ENCODE measurements around the gene TRIM5.

The TRIM5 gene

DNA sequence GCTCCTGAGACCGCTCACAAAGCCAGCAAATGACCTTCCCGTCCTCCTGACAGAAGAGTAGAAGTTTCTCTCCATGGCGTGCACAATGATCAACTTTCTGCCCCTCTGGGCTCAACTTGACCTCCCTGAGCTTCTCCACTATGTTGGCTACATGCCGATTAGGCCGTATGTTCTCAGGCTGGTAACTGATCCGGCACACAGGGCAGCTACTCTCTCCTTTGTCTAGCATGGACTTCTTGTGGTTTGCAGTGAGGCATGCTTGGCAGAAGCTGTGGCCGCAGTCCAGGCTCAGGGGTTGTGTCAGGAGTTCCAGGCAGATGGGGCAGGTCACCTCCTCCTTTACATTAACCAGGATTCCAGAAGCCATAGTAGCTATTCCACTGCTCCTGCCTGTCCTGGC, 5.1 kb downstream of the TRIM5 start:
- Mint-ChIP-seq H3K27me3 (ENCODE audit: low read depth) (no peaks in the 10 kb centered on the region), H3K4me3 (no peak overlapping the region), H3K36me3 (ENCODE audit: low read depth) (peaks cover 76% of the 10 kb centered on the region), H3K27ac (no peak overlapping the region), H3K9me3 (peaks cover 16% of the 10 kb centered on the region), H3K4me1 (peaks cover 14% of the 10 kb centered on the region)
- TF ChIP-seq CTCF (IDR thresholded peaks at IDR 0.05; ENCODE audit: unreplicated experiment in 3 of 3): no peak

DNA sequence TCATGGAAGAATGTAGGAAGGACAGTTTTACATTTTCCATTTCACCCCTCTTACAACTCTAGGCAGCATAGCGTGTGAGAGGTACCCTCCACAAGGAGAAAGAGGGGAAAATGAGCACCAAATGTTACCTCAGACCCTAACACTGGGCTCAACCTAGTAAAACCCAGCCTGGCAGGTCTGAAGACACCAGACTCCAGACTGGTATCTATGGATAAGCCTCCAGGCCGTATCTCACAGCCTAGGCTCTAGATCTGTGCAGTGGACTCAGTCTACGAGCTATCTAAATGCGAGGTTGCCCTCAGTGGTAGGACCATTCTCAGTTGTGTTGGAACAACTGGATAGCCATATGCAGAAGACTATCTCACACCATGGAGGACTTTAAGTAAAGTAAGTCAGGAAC, 10.5 kb downstream of the TRIM5 start:
- no peak for TF ChIP-seq CTCF (IDR thresholded peaks at IDR 0.05; ENCODE audit: unreplicated experiment in 3 of 3)
- peaks cover 18% of the 10 kb centered on the region for H3K9me3 Mint-ChIP-seq
- peaks cover 80% of the 10 kb centered on the region for H3K36me3 Mint-ChIP-seq (ENCODE audit: low read depth)
- H3K4me3 Mint-ChIP-seq: no peak overlapping the region
- H3K27me3 Mint-ChIP-seq (ENCODE audit: low read depth): no peaks in the 10 kb centered on the region
- no peaks in the 10 kb centered on the region for H3K4me1 Mint-ChIP-seq
- no peak overlapping the region for H3K27ac Mint-ChIP-seq

- no peaks in the 10 kb centered on the region for H3K4me1 Mint-ChIP-seq
- no peak overlapping the region for H3K27ac Mint-ChIP-seq
- TF ChIP-seq CTCF (IDR thresholded peaks at IDR 0.05; ENCODE audit: unreplicated experiment in 3 of 3): no peak
- peaks cover 12% of the 10 kb centered on the region for H3K9me3 Mint-ChIP-seq
- H3K36me3 Mint-ChIP-seq (ENCODE audit: low read depth): peaks cover 76% of the 10 kb centered on the region
- H3K27me3 Mint-ChIP-seq (ENCODE audit: low read depth): no peaks in the 10 kb centered on the region
- H3K4me3 Mint-ChIP-seq: no peak overlapping the region
Measured at GRCh38 chr11:5671831-5672230, 13.0 kb downstream of the TRIM5 start.

GRCh38 chr11:5666402-5666793, 18.5 kb downstream of the TRIM5 start:
- H3K9me3 Mint-ChIP-seq: no peaks in the 10 kb centered on the region
- no peak for TF ChIP-seq CTCF (IDR thresholded peaks at IDR 0.05; ENCODE audit: unreplicated experiment in 3 of 3)
- peaks cover 75% of the 10 kb centered on the region for H3K36me3 Mint-ChIP-seq (ENCODE audit: low read depth)
- H3K4me3 Mint-ChIP-seq: no peak overlapping the region
- H3K27me3 Mint-ChIP-seq (ENCODE audit: low read depth): no peaks in the 10 kb centered on the region
- H3K4me1 Mint-ChIP-seq: no peaks in the 10 kb centered on the region
- no peak overlapping the region for H3K27ac Mint-ChIP-seq

DNA sequence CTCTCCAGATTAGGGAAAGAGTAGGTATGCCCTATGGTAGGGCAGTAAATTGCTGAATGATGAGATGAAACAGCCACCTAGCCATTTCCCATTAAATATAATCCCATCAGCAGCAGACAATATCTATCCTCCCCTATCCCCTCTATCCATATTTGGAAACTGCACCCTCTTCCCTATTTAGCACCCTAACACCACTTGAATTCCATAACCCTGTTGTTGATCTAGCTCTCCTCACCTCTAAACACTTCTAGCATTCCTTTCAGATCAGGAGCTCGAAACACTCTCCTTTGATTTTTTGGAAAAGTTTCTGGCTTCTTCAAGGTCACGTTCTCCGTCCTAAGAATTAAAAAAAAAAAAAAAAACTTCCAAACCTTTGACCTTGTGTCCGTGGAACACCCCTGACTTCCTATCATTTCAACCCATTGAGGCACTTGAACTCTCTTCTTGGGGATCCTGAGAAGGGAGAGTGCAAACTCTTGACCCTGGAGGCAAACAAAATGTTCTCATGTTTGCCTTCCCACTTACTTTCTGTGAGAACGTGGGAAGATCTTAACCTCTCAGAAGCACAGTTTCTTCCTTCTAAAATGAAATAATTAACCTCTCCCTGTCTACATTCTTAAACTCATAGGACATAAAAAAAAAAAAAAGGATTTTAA, 19.0 kb downstream of the TRIM5 start:
- no peaks in the 10 kb centered on the region for H3K9me3 Mint-ChIP-seq
- no peak for TF ChIP-seq CTCF (IDR thresholded peaks at IDR 0.05; ENCODE audit: unreplicated experiment in 3 of 3)
- no peaks in the 10 kb centered on the region for H3K4me1 Mint-ChIP-seq
- peaks cover 72% of the 10 kb centered on the region for H3K36me3 Mint-ChIP-seq (ENCODE audit: low read depth)
- H3K27ac Mint-ChIP-seq: no peak overlapping the region
- H3K4me3 Mint-ChIP-seq: no peak overlapping the region
- no peaks in the 10 kb centered on the region for H3K27me3 Mint-ChIP-seq (ENCODE audit: low read depth)

- H3K27ac Mint-ChIP-seq: no peak overlapping the region
- peaks cover 65% of the 10 kb centered on the region for H3K36me3 Mint-ChIP-seq (ENCODE audit: low read depth)
- no peak for TF ChIP-seq CTCF (IDR thresholded peaks at IDR 0.05; ENCODE audit: unreplicated experiment in 3 of 3)
- no peaks in the 10 kb centered on the region for H3K27me3 Mint-ChIP-seq (ENCODE audit: low read depth)
- H3K4me1 Mint-ChIP-seq: no peaks in the 10 kb centered on the region
- H3K4me3 Mint-ChIP-seq: no peak overlapping the region
- H3K9me3 Mint-ChIP-seq: no peaks in the 10 kb centered on the region
Measured at GRCh38 chr11:5665051-5665570, 19.8 kb downstream of the TRIM5 start.

Measured in nephron (organoid).